ENCODE results near the gene GHITM.
"Not testable (repeated sequence)": the region's sequence is repeated elsewhere in the genome, so short reads cannot be mapped to it uniquely, and the experiment has no call there.

GHITM gene

DNA sequence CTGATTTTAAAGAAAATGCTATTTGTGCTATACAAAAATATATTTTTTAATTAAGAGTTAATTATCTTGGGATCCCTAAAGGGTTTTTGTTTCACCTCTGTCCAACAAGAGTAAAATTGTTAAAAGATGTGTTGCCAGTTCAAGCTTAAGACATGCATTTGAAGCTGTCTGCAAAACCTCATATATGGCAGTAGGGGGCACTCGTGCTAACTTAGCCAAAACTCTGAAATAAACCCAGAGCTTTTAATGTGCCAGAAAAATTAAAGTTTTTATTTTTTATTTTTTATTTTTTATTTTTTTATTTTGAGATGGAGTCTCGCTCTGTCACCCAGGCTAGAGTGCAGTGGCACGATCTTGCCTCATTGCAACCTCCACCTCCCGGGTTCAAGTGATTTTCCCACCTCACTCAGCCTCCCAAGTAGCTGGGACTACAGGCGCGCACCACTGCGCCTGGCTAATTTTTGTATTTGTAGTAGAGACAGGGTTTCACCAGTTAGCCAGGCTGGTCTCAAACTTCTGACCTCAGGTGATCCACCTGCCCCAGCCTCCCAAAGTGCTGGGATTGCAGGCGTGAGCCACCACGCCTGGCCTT is 8.8 kb downstream of the GHITM start:
- peak; percentile 84 for FAIRE-seq

DNA sequence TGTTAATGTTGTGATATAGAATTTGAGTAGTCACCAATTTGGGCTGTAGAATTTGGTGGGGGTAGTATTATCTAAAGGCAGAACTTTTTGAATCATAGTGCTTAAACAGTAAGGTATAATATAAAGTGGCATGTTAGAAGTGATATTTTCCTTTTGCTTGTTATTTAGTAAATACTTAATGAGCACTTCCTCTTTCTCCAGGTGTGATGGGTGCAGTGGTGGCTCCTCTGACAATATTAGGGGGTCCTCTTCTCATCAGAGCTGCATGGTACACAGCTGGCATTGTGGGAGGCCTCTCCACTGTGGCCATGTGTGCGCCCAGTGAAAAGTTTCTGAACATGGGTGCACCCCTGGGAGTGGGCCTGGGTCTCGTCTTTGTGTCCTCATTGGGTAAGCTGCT is 10.5 kb downstream of the GHITM start:
- FAIRE-seq: no peak

DNA sequence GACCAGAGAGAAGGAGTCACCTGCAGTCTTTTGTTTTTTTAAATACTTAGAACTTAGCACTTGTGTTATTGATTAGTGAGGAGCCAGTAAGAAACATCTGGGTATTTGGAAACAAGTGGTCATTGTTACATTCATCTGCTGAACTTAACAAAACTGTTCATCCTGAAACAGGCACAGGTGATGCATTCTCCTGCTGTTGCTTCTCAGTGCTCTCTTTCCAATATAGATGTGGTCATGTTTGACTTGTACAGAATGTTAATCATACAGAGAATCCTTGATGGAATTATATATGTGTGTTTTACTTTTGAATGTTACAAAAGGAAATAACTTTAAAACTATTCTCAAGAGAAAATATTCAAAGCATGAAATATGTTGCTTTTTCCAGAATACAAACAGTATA is 13.5 kb downstream of the GHITM start:
- FAIRE-seq: no peak

DNA sequence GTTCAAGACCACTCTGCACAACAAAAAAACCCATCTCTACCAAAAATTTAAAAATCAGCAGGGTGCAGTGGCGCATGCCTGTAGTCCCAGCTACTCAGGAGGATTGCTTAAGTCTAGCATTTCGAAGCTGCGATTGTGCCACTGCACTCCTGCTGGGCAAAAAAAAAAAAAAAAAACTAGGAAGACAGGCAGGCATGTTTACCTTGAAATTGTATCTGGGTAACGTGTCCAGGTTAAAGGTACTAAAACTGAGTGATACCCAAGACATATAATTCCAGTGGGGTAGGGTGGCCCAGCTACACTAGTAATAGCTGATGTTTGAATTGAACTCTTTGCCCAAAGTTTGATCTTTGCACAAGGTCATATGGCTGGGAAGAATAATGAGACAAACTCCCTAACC is 16.2 kb downstream of the GHITM start:
- FAIRE-seq: no peak

DNA sequence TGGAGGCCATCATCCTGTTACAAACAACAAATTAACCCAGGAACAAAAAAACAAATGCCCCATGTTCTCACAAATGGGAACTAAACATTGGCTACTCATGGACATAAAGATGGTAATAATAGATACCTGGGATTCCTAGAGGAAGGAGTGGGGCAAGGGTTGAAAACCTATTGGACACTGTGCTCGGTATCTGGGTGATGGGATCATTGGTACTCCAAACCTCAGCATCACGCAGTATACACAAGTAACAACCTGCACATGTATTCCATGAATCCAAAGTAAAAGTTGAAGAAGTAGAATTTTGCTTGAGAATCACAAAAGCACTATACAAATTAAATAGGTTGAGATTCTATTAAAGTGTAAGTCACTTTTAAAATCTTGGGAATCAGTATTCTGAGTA is 16.7 kb downstream of the GHITM start:
- no peak for FAIRE-seq

DNA sequence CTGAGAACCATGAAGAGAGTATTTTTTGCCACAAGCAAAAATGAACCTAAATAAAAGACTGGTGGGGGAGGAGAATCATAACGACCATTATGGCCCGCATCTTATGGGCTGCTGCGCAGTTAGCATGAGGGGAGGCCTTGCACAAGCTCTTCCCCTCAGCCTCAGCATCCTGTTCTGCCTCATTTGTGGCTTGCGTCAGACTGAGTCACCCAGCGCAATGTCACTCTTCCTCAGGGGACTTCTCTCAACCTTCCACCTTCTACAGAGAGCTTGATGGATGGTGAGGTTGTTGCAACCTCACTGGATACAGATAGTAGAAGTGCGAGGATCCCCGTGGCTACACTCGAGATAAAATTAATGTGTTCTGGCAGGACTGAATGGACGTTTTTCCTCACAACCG is 17.5 kb downstream of the GHITM start:
- no peak for FAIRE-seq

DNA sequence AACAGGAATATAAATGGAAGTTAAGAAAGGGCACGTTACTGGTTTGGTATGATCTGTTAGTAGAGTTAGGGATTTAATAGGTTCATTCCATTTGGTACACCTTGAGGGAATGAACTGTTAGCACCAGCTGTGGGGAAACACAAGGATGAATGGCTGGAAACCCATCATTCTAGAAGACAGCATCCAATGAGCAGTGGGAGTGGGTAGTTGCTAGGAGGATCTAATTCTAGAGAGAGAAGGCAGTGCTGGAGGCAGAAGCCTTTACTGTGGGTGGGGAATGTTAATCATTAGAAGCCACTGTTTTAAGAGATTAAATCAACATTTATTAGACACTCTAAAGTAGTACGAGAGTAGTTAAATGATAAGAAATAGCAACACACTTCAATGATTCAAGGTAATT is 18.8 kb downstream of the GHITM start:
- FAIRE-seq: no peak

DNA sequence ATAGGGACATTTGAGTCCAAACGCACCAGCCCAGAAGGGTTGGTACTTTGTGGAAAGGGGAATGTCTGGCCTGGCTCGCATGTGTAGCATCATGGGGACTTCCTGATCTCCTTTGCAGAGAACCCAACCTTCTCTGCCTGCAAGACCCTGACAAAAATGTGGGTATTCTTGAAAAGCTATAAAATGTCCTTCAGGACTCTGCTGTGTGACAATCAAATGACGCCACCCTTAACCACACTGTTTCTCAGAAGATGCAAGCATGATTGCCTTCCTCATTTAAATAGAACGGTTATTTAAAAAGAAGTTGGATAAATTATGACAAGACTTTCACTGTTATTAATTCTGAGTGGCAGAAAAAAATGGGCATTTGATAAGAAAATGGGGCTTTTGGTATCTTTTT is 19.2 kb downstream of the GHITM start:
- no peak for FAIRE-seq

DNA sequence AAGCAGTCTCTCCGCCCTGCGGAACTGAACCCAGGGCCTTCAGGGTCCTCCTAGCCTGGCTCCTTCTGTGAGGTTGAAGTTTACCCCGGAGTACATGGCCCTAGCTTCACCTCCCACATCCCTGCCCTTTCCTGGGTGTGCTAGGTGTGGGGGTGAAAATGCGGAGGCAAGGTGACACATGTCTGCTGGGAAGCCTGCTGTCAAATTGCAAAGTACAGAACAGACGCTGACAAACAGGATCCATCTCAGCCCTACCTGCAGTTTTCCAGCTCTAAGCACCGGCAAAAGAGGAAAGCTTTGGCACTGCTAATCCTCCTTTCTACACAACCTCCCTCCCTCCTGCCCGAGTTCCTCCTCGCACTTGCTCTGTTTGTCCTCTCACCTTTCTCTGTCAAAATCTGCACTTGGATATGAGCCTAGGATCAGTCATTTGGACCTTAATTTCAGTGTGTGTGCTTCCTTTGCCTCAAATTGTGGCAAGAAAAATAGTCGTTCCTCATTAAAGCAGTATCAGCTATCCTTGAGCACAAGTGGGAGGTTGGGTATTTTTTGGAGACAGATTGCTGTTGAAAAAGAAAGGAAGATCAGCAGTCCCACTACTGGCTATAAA is 19.9 kb downstream of the GHITM start:
- FAIRE-seq: no peak

DNA sequence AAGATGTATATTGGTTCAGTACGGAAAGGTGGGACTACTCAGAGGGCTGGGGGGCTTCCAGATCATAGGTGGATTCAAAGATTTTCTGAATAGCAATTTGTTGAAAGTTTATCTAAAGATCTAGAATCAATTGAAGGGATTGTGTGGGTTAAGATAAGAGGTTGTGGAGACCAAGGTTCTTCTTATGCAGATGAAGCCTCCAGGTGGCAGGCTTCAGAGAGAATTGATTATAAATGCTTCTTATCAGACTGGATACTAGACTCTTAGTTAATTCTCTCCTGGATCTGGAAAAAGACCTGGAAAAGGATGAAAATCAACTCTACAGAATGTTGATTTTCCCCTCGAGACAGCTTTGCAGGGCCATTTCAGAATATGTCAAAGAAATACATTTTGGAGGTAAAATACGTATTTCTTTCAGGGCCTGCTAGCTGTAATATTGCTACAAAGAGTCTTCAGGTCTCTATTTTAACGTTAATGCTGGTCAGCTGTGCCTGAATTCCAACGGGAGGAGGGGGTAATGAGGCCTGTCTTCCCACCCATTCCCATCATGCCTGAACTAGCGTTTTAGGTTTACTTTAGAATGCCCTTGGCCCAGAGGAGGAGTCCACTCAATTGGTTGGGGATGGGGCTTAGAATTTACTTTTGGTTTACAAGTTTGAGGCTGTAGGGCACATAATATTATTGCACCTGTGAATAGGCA is 21.5 kb downstream of the GHITM start:
- FAIRE-seq: no peak

DNA sequence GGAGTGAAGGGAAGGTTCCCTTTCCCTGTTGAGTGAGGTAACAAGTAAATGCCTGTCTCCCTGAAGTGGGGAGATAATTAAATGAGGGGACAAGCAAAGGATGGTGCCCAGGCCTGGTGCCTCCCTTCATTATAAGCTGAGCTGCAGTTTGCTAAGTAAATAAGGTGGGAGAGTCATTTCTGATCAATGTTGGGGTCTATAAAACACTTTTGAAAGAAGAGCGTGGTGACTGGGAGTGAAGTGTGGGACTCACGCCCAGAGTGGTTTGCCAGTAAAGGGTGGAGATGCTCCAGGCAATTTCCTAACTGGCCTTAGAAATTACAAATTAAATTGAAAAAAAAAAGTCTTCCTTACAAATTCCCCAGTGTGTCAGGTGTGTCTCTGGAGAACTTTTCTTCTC is 24.7 kb downstream of the GHITM start:
- FAIRE-seq: no peak

DNA sequence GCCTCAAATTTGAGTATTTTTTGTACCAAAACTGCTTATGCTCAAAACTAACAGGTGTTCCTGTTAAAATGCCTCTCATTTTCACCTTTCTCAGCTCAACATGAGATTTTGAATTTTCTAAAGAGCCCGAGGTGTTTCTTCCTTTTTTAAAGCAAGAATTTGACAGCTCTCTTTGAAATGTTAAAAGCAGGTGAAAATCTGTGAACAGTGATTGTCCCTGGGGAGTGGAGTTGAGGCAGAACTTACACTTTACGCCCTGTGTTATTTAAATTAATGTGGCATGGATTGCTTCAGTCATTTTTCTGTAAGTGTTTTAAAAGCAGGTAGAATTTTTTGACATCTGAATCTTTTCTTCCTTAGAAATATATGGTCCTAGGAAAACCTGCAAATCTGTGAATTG is 25.1 kb downstream of the GHITM start:
- no peak for FAIRE-seq

DNA sequence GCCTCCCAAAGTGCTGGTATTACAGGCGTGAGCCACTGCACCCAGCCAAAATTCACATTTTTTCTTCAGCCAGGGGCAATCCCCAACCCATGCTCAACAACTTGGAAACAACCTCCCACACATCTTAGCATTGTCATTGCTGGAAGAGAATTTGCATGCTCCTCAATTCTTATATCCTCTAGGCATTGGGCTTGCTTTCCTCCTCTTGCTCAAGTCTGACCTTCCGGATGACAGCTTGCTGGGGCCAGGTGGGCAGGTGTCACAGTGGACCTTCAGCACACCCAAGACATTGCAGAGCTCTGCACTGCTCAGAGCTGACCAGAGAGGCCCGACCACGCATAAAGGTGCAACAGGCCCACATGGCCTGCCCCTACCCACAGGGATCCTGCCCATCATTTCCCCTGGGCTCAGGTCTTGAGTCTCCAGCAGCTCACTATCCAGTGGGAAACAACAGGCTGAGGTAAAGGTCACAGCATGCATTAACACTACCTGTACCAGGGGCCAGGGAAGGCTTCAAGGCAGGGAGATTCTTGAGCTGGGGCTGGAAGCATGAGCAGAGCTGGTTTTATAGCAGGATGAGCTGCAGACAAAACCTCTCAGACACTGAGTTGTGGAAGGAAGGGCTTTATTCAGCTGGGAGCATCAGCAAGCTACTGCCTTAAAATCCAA is 27.4 kb downstream of the GHITM start:
- FAIRE-seq: no peak

DNA sequence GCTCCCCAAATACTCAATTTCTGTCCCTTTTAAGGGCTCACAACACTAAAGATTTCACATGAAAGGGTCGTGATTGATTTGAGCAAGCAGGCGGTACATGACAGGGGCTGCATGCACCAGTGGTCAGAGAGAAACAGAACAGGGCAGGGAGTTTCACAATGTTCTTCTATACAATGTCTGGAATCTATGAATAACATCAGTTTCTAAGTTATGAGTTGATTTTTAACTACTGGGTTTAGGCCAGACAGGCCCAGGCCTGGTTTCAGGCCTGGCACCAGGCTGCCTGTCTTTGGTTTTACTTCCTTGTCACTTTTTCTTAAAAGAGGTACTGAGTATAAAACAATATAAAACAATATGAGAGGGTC is 28.0 kb downstream of the GHITM start:
- not testable (repeated sequence) for FAIRE-seq

DNA sequence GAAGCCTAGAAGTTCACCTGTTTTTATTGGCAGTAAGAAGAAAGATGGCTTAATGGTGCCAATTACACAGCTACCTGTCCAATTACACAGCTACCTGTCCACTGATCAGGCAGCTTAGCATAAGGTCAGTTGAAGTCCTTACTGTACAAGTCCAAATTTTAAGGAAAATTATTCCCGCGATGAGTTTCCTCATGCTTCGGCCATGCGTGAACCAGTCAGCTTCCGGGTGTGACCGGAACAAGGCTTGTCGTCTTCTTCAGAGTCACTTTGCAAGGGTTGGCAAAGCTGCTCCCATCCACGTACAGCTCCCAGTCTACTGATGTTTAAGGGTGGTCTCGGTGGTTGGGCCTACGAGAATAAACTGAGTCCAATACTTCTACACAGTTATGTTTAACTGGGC is 29.1 kb downstream of the GHITM start:
- not testable (repeated sequence) for FAIRE-seq

DNA sequence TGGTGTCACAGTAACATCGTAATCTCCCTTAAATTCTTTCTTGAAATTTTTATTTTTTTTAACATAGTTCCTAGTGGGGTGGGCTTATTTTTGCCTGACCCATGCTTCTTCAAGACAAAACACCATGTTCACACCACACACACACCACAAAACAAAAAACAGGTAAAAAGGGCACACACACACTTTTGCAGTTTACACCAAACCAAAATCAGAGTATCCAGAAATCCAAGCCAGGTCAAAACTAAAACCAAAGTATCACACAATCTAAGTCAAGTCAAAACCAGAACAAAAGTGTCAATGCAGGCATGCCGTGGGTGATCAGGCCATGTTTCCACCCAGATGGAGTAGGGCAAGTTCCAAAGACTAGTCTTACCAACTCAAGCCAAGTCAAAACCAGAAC is 31.9 kb downstream of the GHITM start:
- not testable (repeated sequence) for FAIRE-seq

DNA sequence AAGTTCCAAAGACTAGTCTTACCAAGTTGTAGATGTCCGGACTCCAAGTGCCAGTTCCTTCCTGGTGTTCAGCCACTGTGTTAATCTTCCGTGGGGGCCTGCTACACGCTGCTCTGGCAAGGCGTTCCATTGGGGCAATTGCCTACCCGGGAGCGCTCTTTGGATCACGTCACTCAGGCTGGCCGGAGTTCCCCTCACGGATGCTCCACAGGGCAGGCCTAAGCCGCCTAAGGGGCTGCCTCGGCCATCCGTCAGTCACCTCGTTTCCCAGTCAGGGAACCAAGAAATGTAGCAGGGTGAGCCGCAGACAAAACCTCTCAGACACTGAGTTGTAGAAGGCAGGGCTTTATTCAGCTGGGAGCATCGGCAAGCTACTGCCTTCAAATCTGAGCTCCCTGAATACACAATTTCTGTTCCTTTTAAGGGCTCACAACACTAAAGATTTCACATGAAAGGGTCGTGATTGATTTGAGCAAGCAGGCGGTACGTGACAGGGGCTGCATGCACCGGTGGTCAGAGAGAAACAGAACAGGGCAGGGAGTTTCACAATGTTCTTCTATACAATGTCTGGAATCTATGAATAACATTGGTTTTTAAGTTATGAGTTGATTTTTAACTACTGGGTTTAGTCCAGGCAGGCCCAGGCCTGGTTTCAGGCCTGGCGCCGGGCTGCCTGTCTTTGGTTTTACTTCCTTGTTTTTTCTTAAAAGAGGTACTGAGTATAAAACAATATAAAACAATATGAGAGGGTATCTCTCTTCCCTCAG is 32.6 kb downstream of the GHITM start:
- not testable (repeated sequence) for FAIRE-seq

DNA sequence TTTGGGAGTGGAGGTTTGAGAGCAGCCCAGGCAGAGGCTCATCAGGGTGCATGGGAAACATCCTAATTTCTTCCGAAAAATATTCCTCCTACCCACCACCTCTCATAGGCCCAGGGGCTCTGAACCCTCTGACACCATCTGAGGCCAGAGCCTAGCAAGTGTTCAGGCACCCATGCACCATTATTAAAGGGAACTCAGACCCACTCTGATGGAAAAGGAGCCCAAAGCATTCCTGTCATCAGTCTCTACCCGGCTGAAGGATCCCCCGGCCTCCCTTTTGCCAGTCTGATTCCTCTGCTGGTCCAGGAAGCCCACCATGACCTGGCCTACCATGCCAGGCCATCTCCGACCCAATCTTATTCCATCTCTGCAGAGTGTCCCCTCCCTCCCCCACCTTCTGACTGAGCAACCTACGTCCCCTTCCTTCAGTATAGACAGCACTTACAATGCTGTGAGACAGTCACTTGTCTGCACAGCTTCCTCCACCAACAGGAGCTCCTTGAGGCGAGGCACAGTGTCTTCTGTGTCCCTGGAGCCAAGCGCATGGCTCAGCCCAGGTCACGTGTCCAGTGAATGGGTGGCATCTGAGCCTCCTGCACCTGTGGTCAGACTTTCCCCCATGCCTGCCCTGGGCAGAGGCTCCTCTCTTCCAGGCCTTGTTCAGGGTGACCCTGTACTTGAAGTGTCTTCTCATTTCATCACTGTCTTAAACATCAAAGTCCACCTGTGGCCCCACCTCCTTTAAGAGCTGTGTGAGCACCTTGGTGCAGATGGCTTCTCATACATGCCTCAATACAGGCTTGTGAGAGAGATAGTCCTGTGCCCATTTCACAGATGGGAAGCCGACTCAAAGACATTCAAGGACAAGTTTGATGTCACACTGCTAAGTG is 33.4 kb downstream of the GHITM start:
- FAIRE-seq: no peak

DNA sequence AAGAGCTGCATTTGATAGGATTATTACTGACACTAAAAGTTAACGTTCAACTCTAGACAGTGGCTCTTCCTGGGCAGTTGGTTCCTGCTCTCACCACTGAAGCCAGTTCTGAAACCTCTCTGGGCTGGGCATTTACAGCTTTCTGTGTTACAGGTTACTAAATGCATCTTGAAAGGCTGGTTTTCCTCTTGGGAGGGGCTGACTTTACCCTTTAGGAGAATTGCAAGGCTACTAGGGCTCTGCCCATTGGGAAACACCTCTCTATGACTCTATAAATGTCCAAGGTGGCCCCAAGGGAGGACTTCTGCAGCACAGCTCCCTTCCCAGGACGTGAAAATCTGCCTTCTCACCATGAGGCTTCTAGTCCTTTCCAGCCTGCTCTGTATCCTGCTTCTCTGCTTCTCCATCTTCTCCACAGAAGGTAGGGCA is 34.2 kb downstream of the GHITM start, which contains the start of gene GPR15LG:
GPR15LG (plus strand) TSS at position 301 of the 429 bp plus-strand sequence; CDS start at position 352, 51 bp downstream.
- FAIRE-seq: no peak

DNA sequence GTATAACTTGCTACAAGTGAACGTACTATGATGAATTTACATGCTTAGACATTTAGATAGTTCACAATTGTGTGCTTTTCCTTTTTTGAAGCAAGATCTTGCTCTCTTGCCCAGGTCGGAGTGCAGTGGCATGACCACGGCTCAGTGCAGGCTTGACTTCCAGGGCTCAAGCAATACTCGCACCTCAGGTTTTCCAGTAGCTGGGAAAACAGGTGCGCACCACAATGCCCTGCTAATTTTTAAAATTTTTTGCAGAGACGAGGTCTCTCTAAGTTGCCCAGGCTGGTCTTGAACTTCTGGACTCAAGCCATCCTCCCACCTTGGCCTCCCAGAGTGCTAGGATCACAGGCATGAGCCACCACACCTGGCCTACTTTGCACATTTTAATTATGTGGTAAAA is 36.1 kb downstream of the GHITM start:
- no peak for FAIRE-seq

DNA sequence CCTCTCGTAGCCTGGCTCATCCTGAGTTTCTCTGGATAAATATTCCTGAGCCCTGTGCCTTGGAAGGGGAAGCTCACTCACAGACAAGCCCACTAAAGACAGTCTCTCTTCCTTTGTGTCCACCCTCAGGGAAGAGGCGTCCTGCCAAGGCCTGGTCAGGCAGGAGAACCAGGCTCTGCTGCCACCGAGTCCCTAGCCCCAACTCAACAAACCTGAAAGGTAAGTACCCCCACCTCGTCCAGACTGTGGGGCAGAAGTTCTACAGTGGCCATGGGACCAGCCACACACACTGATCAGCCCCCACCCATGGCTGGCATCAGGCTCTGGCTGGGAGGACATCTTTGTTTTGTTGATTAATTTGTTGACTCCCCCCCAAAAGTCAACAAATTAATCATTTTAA is 37.0 kb downstream of the GHITM start:
- no peak for FAIRE-seq
